Measurements from ENCODE around the gene TNRC6B.

Gene TNRC6B

GRCh38 chr22:40178417-40179409, 988 bp downstream of the TNRC6B start:
- TF ChIP-seq GATA3 (IDR thresholded peaks at IDR 0.05; ENCODE audit: low read depth, low read length) (no peak), GATA2 (IDR thresholded peaks at IDR 0.05; ENCODE audit: low read depth, low read length) (no peak)

- TF ChIP-seq GATA3 (IDR thresholded peaks at IDR 0.05; ENCODE audit: low read depth, low read length) (no peak), GATA2 (IDR thresholded peaks at IDR 0.05; ENCODE audit: low read depth, low read length) (no peak)
These were observed 1.8 kb downstream of the TNRC6B start for GRCh38 chr22:40179526-40179925.

GRCh38 chr22:40180403-40180802, 2.7 kb downstream of the TNRC6B start:
- no peak for TF ChIP-seq GATA3 (IDR thresholded peaks at IDR 0.05; ENCODE audit: low read depth, low read length)

GRCh38 chr22:40181323-40181722, 3.6 kb downstream of the TNRC6B start:
- TF ChIP-seq GATA2 (IDR thresholded peaks at IDR 0.05; ENCODE audit: low read depth, low read length): no peak
- no peak for TF ChIP-seq GATA3 (IDR thresholded peaks at IDR 0.05; ENCODE audit: low read depth, low read length)

- no peak for TF ChIP-seq GATA3 (IDR thresholded peaks at IDR 0.05; ENCODE audit: low read depth, low read length)
- no peak for TF ChIP-seq GATA2 (IDR thresholded peaks at IDR 0.05; ENCODE audit: low read depth, low read length)
These were observed 4.6 kb downstream of the TNRC6B start for GRCh38 chr22:40182231-40182835.

GRCh38 chr22:40183029-40183581, 5.4 kb downstream of the TNRC6B start:
- TF ChIP-seq GATA3 (IDR thresholded peaks at IDR 0.05; ENCODE audit: low read depth, low read length) (no peak), GATA2 (IDR thresholded peaks at IDR 0.05; ENCODE audit: low read depth, low read length) (no peak)

- TF ChIP-seq GATA3 (IDR thresholded peaks at IDR 0.05; ENCODE audit: low read depth, low read length): no peak
- no peak for TF ChIP-seq GATA2 (IDR thresholded peaks at IDR 0.05; ENCODE audit: low read depth, low read length)
These were observed 9.7 kb downstream of the TNRC6B start for GRCh38 chr22:40187389-40187788.

GRCh38 chr22:40189997-40190396, 12.3 kb downstream of the TNRC6B start:
- no peak for TF ChIP-seq GATA3 (IDR thresholded peaks at IDR 0.05; ENCODE audit: low read depth, low read length)
- no peak for TF ChIP-seq GATA2 (IDR thresholded peaks at IDR 0.05; ENCODE audit: low read depth, low read length)

- TF ChIP-seq GATA2 (IDR thresholded peaks at IDR 0.05; ENCODE audit: low read depth, low read length): no peak
- no peak for TF ChIP-seq GATA3 (IDR thresholded peaks at IDR 0.05; ENCODE audit: low read depth, low read length)
These were observed 12.8 kb downstream of the TNRC6B start for GRCh38 chr22:40190501-40190900.

- TF ChIP-seq GATA2 (IDR thresholded peaks at IDR 0.05; ENCODE audit: low read depth, low read length): no peak
- TF ChIP-seq GATA3 (IDR thresholded peaks at IDR 0.05; ENCODE audit: low read depth, low read length): no peak
These were observed 16.0 kb downstream of the TNRC6B start for GRCh38 chr22:40193429-40194421.

- TF ChIP-seq GATA2 (IDR thresholded peaks at IDR 0.05; ENCODE audit: low read depth, low read length): no peak
- TF ChIP-seq GATA3 (IDR thresholded peaks at IDR 0.05; ENCODE audit: low read depth, low read length): no peak
These were observed 16.9 kb downstream of the TNRC6B start for GRCh38 chr22:40194656-40195055.

- no peak for TF ChIP-seq GATA3 (IDR thresholded peaks at IDR 0.05; ENCODE audit: low read depth, low read length)
- no peak for TF ChIP-seq GATA2 (IDR thresholded peaks at IDR 0.05; ENCODE audit: low read depth, low read length)
These were observed 19.1 kb downstream of the TNRC6B start for GRCh38 chr22:40196628-40197360.

GRCh38 chr22:40198733-40199132, 21.0 kb downstream of the TNRC6B start:
- TF ChIP-seq GATA3 (IDR thresholded peaks at IDR 0.05; ENCODE audit: low read depth, low read length) (no peak), GATA2 (IDR thresholded peaks at IDR 0.05; ENCODE audit: low read depth, low read length) (no peak)
